IMR-90 (cell line): ENCODE data around the gene DNMT1. TPM values are rescaled to one million over a fixed set of nuclear protein-coding genes. Genes with fewer than 3 reads are reported as not detected.

Source experiments
- ATAC-seq: fragments of 200-7000 bp; cut with Tn5 transposase; 2 replicates; pipeline ENCODE4 v1.9.1; 2020; ENCODE audit warnings: low read depth, mild to moderate bottlenecking, moderate library complexity
- BruUV-seq: library from RNA; stranded (reverse); fragments of 400-500 nt; replicated peaks from 2 replicates; lab custom pipeline; 2021; lab: Mats Ljungman, UMichigan
- CTCF ChIA-PET: fragments of 300-600 bp; formaldehyde crosslinking; extraction: SDS; loops from one replicate; lab custom pipeline; 2021; ENCODE audit warnings: antibody characterized with exemption; lab: Yijun Ruan, JAX
- POLR2A ChIA-PET: fragments of 300-600 bp; sonication (Branson Sonifier 250); formaldehyde crosslinking; loops from one replicate; lab custom pipeline; 2022; ENCODE audit warnings: antibody characterized with exemption; ENCODE audit not compliant: unreplicated experiment; lab: Charles Lee
- DNase-seq: peaks from one replicate; pipeline ENCODE4 v3.0.0; 2013
- H2AFZ ChIP-seq: replicated peaks from 2 replicates; pipeline ENCODE3; 2013; ENCODE audit warnings: low read length, mild to moderate bottlenecking; ENCODE audit not compliant: poor library complexity
- H2AK5ac ChIP-seq: 2 replicates; pipeline ENCODE4 v1.6.1; 2013; ENCODE audit warnings: low read depth, low read length, inconsistent platforms
- H2AK9ac ChIP-seq: replicated peaks from 2 replicates; pipeline ENCODE3; 2013; ENCODE audit warnings: mild to moderate bottlenecking, low read depth, low read length, moderate library complexity; ENCODE audit not compliant: poor library complexity
- H2BK120ac ChIP-seq: 2 replicates; pipeline ENCODE4 v1.6.1; 2013; ENCODE audit warnings: low read depth, low read length, inconsistent platforms
- H2BK15ac ChIP-seq: 3 replicates; pipeline ENCODE4 v1.6.1; 2013; ENCODE audit warnings: low read depth, low read length, inconsistent platforms
- H2BK20ac ChIP-seq: 2 replicates; pipeline ENCODE4 v1.6.1; 2013; ENCODE audit warnings: low read depth, mild to moderate bottlenecking, inconsistent platforms, low read length, moderate library complexity
- H2BK5ac ChIP-seq: 2 replicates; pipeline ENCODE4 v1.6.1; 2013; ENCODE audit warnings: mild to moderate bottlenecking, low read depth, low read length, inconsistent platforms; ENCODE audit not compliant: poor library complexity, severe bottlenecking
- H3K14ac ChIP-seq: replicated peaks from 2 replicates; pipeline ENCODE4 v1.6.1; 2013; ENCODE audit warnings: low read depth, low read length, inconsistent platforms
- H3K18ac ChIP-seq: 2 replicates; pipeline ENCODE4 v1.6.1; 2013; ENCODE audit warnings: low read depth, low read length, control low read depth
- H3K23ac ChIP-seq: 2 replicates; pipeline ENCODE4 v1.6.1; 2013; ENCODE audit warnings: low read depth, low read length, inconsistent platforms
- H3K27ac ChIP-seq: 2 replicates; pipeline ENCODE4 v1.5.1; 2013; ENCODE audit warnings: mild to moderate bottlenecking, control low read depth, low read length; ENCODE audit not compliant: insufficient read depth
- H3K27me3 ChIP-seq: 2 replicates; pipeline ENCODE4 v1.6.1; 2013; ENCODE audit warnings: low read length; ENCODE audit not compliant: control insufficient read depth, insufficient read depth
- H3K36me3 ChIP-seq: 2 replicates; pipeline ENCODE4 v1.6.1; 2013; ENCODE audit warnings: low read length, mixed read lengths; ENCODE audit not compliant: control insufficient read depth, insufficient read depth
- H3K4ac ChIP-seq: 2 replicates; pipeline ENCODE4 v1.6.1; 2013; ENCODE audit warnings: low read depth, low read length, inconsistent platforms
- H3K4me1 ChIP-seq: 2 replicates; pipeline ENCODE4 v1.6.1; 2013; ENCODE audit warnings: low read length, mixed read lengths; ENCODE audit not compliant: control insufficient read depth, insufficient read depth
- H3K4me2 ChIP-seq: 2 replicates; pipeline ENCODE4 v1.6.1; 2013; ENCODE audit warnings: low read depth, mild to moderate bottlenecking, control low read depth, low read length, moderate library complexity
- H3K4me3 ChIP-seq: 2 replicates; pipeline ENCODE4 v1.5.1; 2013; ENCODE audit warnings: low read depth, mild to moderate bottlenecking, control low read depth, low read length, moderate library complexity; ENCODE audit not compliant: insufficient read depth
- H3K56ac ChIP-seq: 2 replicates; pipeline ENCODE4 v1.6.1; 2013; ENCODE audit warnings: low read length, inconsistent platforms; ENCODE audit not compliant: insufficient read depth; ENCODE audit errors: extremely low read depth
- H3K79me1 ChIP-seq, 2 experiments: 2 replicates each; pipeline ENCODE4 v1.6.1; 2013; ENCODE audit warnings: low read length in 2 of 2, inconsistent platforms in 1 of 2, low read depth in 1 of 2
- H3K9ac ChIP-seq: 2 replicates; pipeline ENCODE4 v1.6.1; 2013; ENCODE audit warnings: low read depth, low read length, control low read depth
- H3K9me1 ChIP-seq: 2 replicates; pipeline ENCODE4 v1.6.1; 2013; ENCODE audit warnings: low read length, inconsistent platforms; ENCODE audit not compliant: insufficient read depth
- H3K9me3 ChIP-seq: 2 replicates; pipeline ENCODE4 v1.6.1; 2013; ENCODE audit warnings: low read length; ENCODE audit not compliant: control insufficient read depth, insufficient read depth
- H4K20me1 ChIP-seq: 2 replicates; pipeline ENCODE4 v1.6.1; 2013; ENCODE audit warnings: low read length, inconsistent platforms; ENCODE audit not compliant: insufficient read depth
- H4K5ac ChIP-seq: 2 replicates; pipeline ENCODE4 v1.6.1; 2013; ENCODE audit warnings: mild to moderate bottlenecking, low read depth, low read length, control low read depth
- H4K8ac ChIP-seq, 2 experiments: 2 replicates each; pipeline ENCODE4 v1.6.1; 2013; ENCODE audit warnings: low read depth in 2 of 2, low read length in 2 of 2, control low read depth in 1 of 2, inconsistent platforms in 1 of 2
- H4K91ac ChIP-seq: 2 replicates; pipeline ENCODE4 v1.6.1; 2013; ENCODE audit warnings: low read depth, low read length, inconsistent platforms; ENCODE audit not compliant: insufficient read depth
- CEBPB ChIP-seq: IDR thresholded peaks from 2 replicates; pipeline ENCODE4 v1.6.1; 2012; ENCODE audit warnings: low read depth, low read length, improper control_type of control experiment
- MAFK ChIP-seq: IDR thresholded peaks from 2 replicates; pipeline ENCODE4 v1.6.1; 2012; ENCODE audit warnings: low read depth, low read length, improper control_type of control experiment
- POLR2A ChIP-seq: IDR thresholded peaks from 2 replicates; pipeline ENCODE4 v1.6.1; 2012; ENCODE audit warnings: mild to moderate bottlenecking, low read depth, low read length
- WGBS, 2 experiments: methylation state at CpG; one replicate each; pipeline versions ENCODE4 v1.1.5 to v1.1.7; 2013; ENCODE audit warnings: missing lambda C conversion rate in 2 of 2; ENCODE audit not compliant: insufficient read length in 1 of 2; ENCODE audit errors: extremely low coverage in 2 of 2; 5-methylcytosine and 5-hydroxymethylcytosine counted together
- dilution Hi-C: fragments of 300-500 bp; cut with HindIII; formaldehyde crosslinking; loops from one replicate; pipeline ENCODE4 v1.14.3; 2018; ENCODE audit warnings: low sequenced_read_pairs; ENCODE audit not compliant: unreplicated experiment
- in situ Hi-C: fragments of 300-500 bp; cut with MboI; formaldehyde crosslinking; loops from 3 replicates; pipeline ENCODE4 v1.14.3; 2019; ENCODE audit warnings: low sequenced_read_pairs, inconsistent platforms, mixed read lengths
- intact Hi-C: fragments of 100-400 bp; cut with micrococcal nuclease; formaldehyde crosslinking; loops from 2 replicates; pipeline ENCODE4 v1.10.0; 2022
- polyA plus RNA-seq, 3 experiments: library from polyadenylated mRNA; depleted of rRNA; stranded (reverse); fragments of >200 nt; gene quantifications; 2 replicates each; pipeline ENCODE4 v1.2.3, GENCODE V29; 2012; ENCODE audit warnings: low replicate concordance in 1 of 3
- total RNA-seq: library from RNA; depleted of rRNA; stranded (reverse); fragments of >200 nt; gene quantifications from 2 replicates; pipeline ENCODE4 v1.2.3, GENCODE V29; 2012

The DNMT1 gene
- total and polyA plus RNA-seq, 2 of the 4 experiments (the other 2 are of a cell fraction) = 26.2 to 83.6 TPM

GRCh38 chr19:10209315-10209714, 14.6 kb upstream of the DNMT1 start:
- Histone ChIP-seq H2BK15ac (no peak overlapping the region), H3K9me3 (peaks cover 4% of the 10 kb centered on the region; the same call in 1 of the 2 replicates), H3K4ac (no peak overlapping the region; the same call in 1 of the 2 replicates), H3K27me3 (no peaks in the 10 kb centered on the region), H3K4me2 (no peak overlapping the region), H3K4me3 (no peak overlapping the region), H2BK120ac (0 out of 2 replicates have a peak overlapping the region, but pooled peaks have one; percentile 13), H2AK9ac (no peak overlapping the region), H4K8ac (peak overlapping the region in 1 of 2 experiments; percentile 40; a peak in 1 of 4 replicates), H3K14ac (no peak overlapping the region), H2AK5ac (no peak overlapping the region), H3K27ac (no peak overlapping the region), H3K36me3 (no peaks in the 10 kb centered on the region), H4K91ac (no peak overlapping the region), H3K18ac (no peak overlapping the region), H3K56ac (no peak overlapping the region), H3K9ac (no peak overlapping the region), H2AFZ (no peak overlapping the region), H2BK5ac (peak overlapping the region; percentile 50), H3K9me1 (no peaks in the 10 kb centered on the region), H3K79me1 (no peaks in the 10 kb centered on the region), H4K5ac (no peak overlapping the region), H4K20me1 (no peaks in the 10 kb centered on the region), H3K4me1 (peaks cover 7% of the 10 kb centered on the region), H2BK20ac (peak overlapping the region; percentile 45; the same call in 1 of the 2 replicates), H3K23ac (peak overlapping the region; percentile 66; the same call in 1 of the 2 replicates)
- TF ChIP-seq CEBPB (no peak), POLR2A (no peak), MAFK (0 out of 2 replicates have a peak, but pooled peaks have one; percentile 28)
- BruUV-seq = no TSS peak
- dilution Hi-C loops (no loop called here), in situ Hi-C loops (no loop called here), intact Hi-C loops (no loop called here)
- CTCF ChIA-PET = interaction anchor here (1.0 to 1.7 kb wide), 2 partner anchors 11 to 41 kb away, joined by 3 to 4 read pairs; no protein-coding TSS in a partner anchor
- ATAC-seq (peak; percentile 74), DNase-seq (peak; percentile 87)
- POLR2A ChIA-PET = no interaction called here
- 57% methylated on average over 1 of the region's 4 CpGs; no CpG with 5 or more reads in 1 of the 2 experiments for WGBS, 2 experiments
